Neutrophil (primary cell): ENCODE results near the gene TMEM256.

ENCODE experiments used
- H3K27ac ChIP-seq: fragments of 200-600 bp; sonication (generic); 2 replicates; pipeline ENCODE4 v1.5.1; 2016; ENCODE audit warnings: mild to moderate bottlenecking, moderate library complexity
- H3K27me3 ChIP-seq: fragments of 200-600 bp; sonication (generic); 2 replicates; pipeline ENCODE4 v1.6.0; 2016; ENCODE audit warnings: mild to moderate bottlenecking
- H3K36me3 ChIP-seq: fragments of 200-600 bp; sonication (generic); 2 replicates; pipeline ENCODE4 v1.5.1; 2017
- H3K4me1 ChIP-seq, 2 experiments: fragments of 200-600 bp in 1 of 2; sonication (generic) in 1 of 2; 1 replicate in 1 of 2; 2 replicates in 1 of 2; pipeline versions ENCODE4 v1.5.1 to v1.6.1; 2013 to 2016; ENCODE audit warnings: low read depth in 1 of 2, low read length in 1 of 2, mild to moderate bottlenecking in 1 of 2, moderate library complexity in 1 of 2; ENCODE audit not compliant: control insufficient read depth in 1 of 2, insufficient read depth in 1 of 2
- H3K4me3 ChIP-seq, 2 experiments: fragments of 200-600 bp in 1 of 2; sonication (generic) in 1 of 2; 1 replicate in 1 of 2; 2 replicates in 1 of 2; pipeline ENCODE4 v1.5.1; 2013 to 2016; ENCODE audit warnings: low read depth in 1 of 2, low read length in 1 of 2, mild to moderate bottlenecking in 1 of 2, moderate library complexity in 1 of 2
- H3K9me3 ChIP-seq: fragments of 200-600 bp; sonication (generic); 2 replicates; pipeline ENCODE4 v1.5.1; 2016
- TF ChIP-seq, protein P1 (sequence below): fragments of 200-600 bp; sonication (generic); IDR thresholded peaks from 2 replicates; pipeline ENCODE4 v1.5.1; 2016; ENCODE audit warnings: antibody characterized with exemption

Gene TMEM256

GRCh38 chr17:7427549-7427948 is 23.7 kb upstream of the TMEM256 start:
- Histone ChIP-seq H3K36me3 (no peaks in the 10 kb centered on the region), H3K4me1 (no peaks in the 10 kb centered on the region), H3K9me3 (no peaks in the 10 kb centered on the region), H3K27me3 (no peaks in the 10 kb centered on the region), H3K4me3 (no peak overlapping the region), H3K27ac (no peak overlapping the region)
- TF ChIP-seq, protein P1, sequence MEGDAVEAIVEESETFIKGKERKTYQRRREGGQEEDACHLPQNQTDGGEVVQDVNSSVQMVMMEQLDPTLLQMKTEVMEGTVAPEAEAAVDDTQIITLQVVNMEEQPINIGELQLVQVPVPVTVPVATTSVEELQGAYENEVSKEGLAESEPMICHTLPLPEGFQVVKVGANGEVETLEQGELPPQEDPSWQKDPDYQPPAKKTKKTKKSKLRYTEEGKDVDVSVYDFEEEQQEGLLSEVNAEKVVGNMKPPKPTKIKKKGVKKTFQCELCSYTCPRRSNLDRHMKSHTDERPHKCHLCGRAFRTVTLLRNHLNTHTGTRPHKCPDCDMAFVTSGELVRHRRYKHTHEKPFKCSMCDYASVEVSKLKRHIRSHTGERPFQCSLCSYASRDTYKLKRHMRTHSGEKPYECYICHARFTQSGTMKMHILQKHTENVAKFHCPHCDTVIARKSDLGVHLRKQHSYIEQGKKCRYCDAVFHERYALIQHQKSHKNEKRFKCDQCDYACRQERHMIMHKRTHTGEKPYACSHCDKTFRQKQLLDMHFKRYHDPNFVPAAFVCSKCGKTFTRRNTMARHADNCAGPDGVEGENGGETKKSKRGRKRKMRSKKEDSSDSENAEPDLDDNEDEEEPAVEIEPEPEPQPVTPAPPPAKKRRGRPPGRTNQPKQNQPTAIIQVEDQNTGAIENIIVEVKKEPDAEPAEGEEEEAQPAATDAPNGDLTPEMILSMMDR = no peak

DNA sequence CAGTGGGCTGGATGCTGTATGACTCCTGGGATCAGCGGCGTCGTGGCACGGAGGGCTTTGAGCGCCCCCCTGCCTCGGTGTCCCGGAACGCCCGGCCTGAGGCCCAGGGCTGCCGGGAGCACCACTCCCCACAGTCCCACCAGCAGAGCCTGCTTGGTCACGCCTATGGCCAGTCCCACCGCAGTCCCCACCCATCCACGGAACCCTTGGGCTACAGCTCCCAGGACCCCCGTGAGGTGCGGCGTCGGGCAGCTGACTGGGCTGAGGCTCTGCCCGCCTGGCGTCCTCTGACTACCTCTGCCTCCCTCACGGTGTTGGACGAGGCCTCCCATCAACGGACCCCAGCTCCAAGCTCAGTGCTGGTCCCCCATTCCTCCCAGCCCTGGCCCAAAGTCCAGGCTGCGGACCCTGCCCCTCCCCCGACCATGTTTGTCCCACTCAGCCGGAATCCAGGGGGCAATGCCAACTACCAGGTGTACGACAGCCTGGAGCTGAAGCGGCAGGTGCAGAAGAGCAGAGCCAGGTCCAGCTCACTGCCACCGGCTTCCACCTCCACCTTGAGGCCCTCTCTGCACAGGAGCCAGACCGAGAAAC is 23.1 kb upstream of the TMEM256 start:
- H3K36me3 ChIP-seq = no peaks in the 10 kb centered on the region
- no peak overlapping the region for H3K4me3 ChIP-seq
- H3K4me1 ChIP-seq = no peaks in the 10 kb centered on the region
- H3K27me3 ChIP-seq = no peaks in the 10 kb centered on the region
- no peak overlapping the region for H3K27ac ChIP-seq
- TF ChIP-seq, protein P1 = no peak
- H3K9me3 ChIP-seq = no peaks in the 10 kb centered on the region

GRCh38 chr17:7426203-7426863 is 22.4 kb upstream of the TMEM256 start:
- no peaks in the 10 kb centered on the region for H3K9me3 ChIP-seq
- no peak overlapping the region for H3K4me3 ChIP-seq
- no peaks in the 10 kb centered on the region for H3K27me3 ChIP-seq
- no peaks in the 10 kb centered on the region for H3K36me3 ChIP-seq
- no peak overlapping the region for H3K27ac ChIP-seq
- no peaks in the 10 kb centered on the region for H3K4me1 ChIP-seq
- TF ChIP-seq, protein P1 = no peak

DNA sequence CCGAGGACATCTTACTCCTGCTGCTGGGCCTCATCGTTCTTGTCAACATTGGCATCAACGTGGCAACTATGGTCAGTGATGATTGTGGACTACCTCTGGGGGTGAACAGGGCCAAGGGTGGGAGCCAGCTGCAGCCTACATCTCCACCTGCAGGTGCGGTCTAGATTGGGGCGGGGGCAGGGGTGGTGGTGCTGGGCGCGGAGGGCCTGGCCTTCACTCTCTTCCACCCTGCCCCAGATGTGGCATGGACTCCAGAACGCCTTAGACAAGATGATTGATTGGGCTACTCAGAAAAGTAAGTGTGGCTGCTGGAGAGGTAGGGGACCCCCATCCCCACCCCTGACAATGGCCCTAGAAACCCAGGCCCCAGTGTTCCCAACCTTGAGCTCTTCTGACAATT is 21.9 kb upstream of the TMEM256 start:
- H3K27ac ChIP-seq = no peak overlapping the region
- TF ChIP-seq, protein P1 = no peak
- H3K4me1 ChIP-seq = no peaks in the 10 kb centered on the region
- H3K27me3 ChIP-seq = no peaks in the 10 kb centered on the region
- H3K9me3 ChIP-seq = no peaks in the 10 kb centered on the region
- H3K4me3 ChIP-seq = no peak overlapping the region
- H3K36me3 ChIP-seq = no peaks in the 10 kb centered on the region

DNA sequence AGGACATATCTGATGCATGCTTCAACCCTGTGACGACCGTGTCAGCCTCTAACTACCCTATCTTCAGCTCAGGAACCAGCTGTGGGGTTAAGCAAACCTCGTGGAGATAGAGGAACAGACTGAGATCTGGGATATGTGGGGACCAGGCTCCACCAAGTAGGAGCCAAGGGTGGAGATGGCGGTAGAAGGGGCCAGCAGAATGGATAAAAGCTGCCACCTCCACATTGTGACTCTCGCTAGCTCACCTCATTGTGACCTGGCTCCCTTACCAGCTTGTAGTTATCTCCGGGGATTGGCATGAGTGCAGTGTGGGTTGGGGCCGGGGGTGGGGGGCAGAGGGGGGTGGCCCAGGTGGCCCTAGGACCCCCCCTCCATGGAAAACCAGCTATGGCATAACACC is 21.4 kb upstream of the TMEM256 start, which contains the start of gene SPEM2:
TSS of gene SPEM2 (plus strand) at position 301 of the 400 bp plus-strand sequence. CDS start at position 374, 73 bp downstream.
- TF ChIP-seq, protein P1 = no peak
- Histone ChIP-seq H3K36me3 (no peaks in the 10 kb centered on the region), H3K27ac (no peak within 1 kb of the TSS), H3K4me3 (no peak within 1 kb of the TSS), H3K27me3 (no peaks in the 10 kb centered on the region), H3K4me1 (no peaks in the 10 kb centered on the region), H3K9me3 (no peaks in the 10 kb centered on the region)
